ENCODE results near the gene TTC7B. TPM values are rescaled to one million over a fixed set of nuclear protein-coding genes. Genes with fewer than 3 reads are reported as not detected.

TTC7B gene
- total and polyA plus RNA-seq, 9 of the 15 experiments (the other 6 are each of a cell fraction or from before 2014, with no cell fraction given): 2.2 to 77.2 (median 36.7) TPM

DNA sequence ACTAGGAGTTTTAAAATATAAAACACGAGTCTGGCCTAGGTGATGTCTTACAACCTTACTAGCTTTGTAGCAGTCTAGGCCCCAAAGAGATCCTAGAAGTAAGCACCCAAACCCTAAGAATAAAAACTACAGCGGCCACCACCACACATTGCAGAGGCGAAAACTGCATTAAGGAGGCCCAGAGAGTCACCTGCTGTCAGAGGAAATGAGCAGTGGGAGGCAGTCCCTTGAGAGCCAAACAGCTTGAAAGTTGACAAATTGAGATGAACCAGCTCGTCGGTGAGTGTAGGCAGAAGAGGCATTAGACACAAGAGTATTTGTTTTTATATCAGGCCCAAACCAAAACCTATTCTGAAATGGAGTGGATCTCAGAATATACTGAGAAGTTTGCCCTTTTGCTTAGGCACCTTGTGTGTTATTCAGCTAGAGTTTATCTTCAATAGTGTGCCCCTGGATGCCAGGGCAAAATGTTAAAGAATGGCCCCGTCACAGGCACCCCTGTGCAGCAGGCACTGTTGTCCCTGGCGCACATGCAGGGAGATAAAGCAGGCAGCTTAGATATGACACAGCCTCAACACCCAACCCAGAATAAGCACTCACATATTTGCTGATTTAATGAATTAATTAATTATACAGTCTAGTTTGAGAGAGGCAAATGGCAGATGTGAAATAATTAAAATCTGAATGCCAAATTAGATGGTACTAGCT is 56.7 kb downstream of the TTC7B start:
- Histone ChIP-seq H3K27ac (ENCODE audit: extremely low read depth, low read depth, low read length) (no peak overlapping the region), H3K4me1 (replicated peaks in 1 of 2; ENCODE audit: control insufficient read depth in 2 of 2, insufficient read depth in 2 of 2, low read length in 2 of 2) (peaks cover 10 to 12% of the 10 kb centered on the region in 2 experiments; a peak in 4 of 5 replicates), H2AFZ (ENCODE audit: low read depth, low read length) (no peak overlapping the region), H3K9me3 (replicated peaks; ENCODE audit: control insufficient read depth, insufficient read depth, low read depth, low read length) (peaks cover 5% of the 10 kb centered on the region; the same call in 1 of the 2 replicates), H3K79me2 (ENCODE audit: control insufficient read depth, insufficient read depth, low read length) (peaks cover 7% of the 10 kb centered on the region; the same call in 2 of the 3 replicates), H3K36me3 (ENCODE audit: control insufficient read depth, insufficient read depth, low read length) (no peaks in the 10 kb centered on the region), H3K27me3 (ENCODE audit: control insufficient read depth in 2 of 2, insufficient read depth in 2 of 2, low read length in 2 of 2) (no peaks in the 10 kb centered on the region), H3K9ac (ENCODE audit: insufficient read depth in 1 of 2, low read depth in 2 of 2, low read length in 2 of 2) (no peak overlapping the region), H3K4me3 (no peak overlapping the region), H4K20me1 (replicated peaks; ENCODE audit: control insufficient read depth, insufficient read depth, low read length) (no peaks in the 10 kb centered on the region), H3K4me2 (ENCODE audit: insufficient read depth, low read length) (no peak overlapping the region), H3K9me1 (ENCODE audit: control insufficient read depth, insufficient read depth, low read length) (no peaks in the 10 kb centered on the region)
- FAIRE-seq: no peak
- no TSS peak for BruUV-seq (replicated peaks)
- DNase-seq (ENCODE audit: extremely low read depth in 1 of 4, low spot score in 3 of 4): no peak
- no peak for ATAC-seq
- ChIA-PET POLR2A (interaction anchor here (0.6 to 1.0 kb wide), 3 partner anchors 10 to 524 kb away, joined by 3 read pairs; no protein-coding TSS in a partner anchor), CTCF (ENCODE audit: low intra/inter-chr PET ratio) (no interaction called here)
- 87% methylated on average over 7 of the region's 7 CpGs for WGBS (ENCODE audit: insufficient coverage, low coverage, missing lambda C conversion rate)
- TF ChIP-seq ZNF780A (CRISPR knock-in tag; IDR thresholded peaks at IDR 0.05) (no peak), POLR3G (IDR thresholded peaks at IDR 0.05; ENCODE audit: extremely low read depth, insufficient read length, insufficient replicate concordance) (no peak), MAFG (tag; conservative IDR thresholded peaks at IDR 0.05) (no peak), ELF2 (CRISPR knock-in tag; IDR thresholded peaks at IDR 0.05) (no peak)
- TF ChIP-seq, protein P1, sequence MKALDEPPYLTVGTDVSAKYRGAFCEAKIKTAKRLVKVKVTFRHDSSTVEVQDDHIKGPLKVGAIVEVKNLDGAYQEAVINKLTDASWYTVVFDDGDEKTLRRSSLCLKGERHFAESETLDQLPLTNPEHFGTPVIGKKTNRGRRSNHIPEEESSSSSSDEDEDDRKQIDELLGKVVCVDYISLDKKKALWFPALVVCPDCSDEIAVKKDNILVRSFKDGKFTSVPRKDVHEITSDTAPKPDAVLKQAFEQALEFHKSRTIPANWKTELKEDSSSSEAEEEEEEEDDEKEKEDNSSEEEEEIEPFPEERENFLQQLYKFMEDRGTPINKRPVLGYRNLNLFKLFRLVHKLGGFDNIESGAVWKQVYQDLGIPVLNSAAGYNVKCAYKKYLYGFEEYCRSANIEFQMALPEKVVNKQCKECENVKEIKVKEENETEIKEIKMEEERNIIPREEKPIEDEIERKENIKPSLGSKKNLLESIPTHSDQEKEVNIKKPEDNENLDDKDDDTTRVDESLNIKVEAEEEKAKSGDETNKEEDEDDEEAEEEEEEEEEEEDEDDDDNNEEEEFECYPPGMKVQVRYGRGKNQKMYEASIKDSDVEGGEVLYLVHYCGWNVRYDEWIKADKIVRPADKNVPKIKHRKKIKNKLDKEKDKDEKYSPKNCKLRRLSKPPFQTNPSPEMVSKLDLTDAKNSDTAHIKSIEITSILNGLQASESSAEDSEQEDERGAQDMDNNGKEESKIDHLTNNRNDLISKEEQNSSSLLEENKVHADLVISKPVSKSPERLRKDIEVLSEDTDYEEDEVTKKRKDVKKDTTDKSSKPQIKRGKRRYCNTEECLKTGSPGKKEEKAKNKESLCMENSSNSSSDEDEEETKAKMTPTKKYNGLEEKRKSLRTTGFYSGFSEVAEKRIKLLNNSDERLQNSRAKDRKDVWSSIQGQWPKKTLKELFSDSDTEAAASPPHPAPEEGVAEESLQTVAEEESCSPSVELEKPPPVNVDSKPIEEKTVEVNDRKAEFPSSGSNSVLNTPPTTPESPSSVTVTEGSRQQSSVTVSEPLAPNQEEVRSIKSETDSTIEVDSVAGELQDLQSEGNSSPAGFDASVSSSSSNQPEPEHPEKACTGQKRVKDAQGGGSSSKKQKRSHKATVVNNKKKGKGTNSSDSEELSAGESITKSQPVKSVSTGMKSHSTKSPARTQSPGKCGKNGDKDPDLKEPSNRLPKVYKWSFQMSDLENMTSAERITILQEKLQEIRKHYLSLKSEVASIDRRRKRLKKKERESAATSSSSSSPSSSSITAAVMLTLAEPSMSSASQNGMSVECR (CRISPR knock-in tag; IDR thresholded peaks at IDR 0.05): no peak
- intact Hi-C loops (cut with micrococcal nuclease): loop anchor here (2.0 kb wide), 1 partner anchor 47 kb away; no protein-coding TSS in a partner anchor
- in situ Hi-C loops (cut with MboI): loop anchor here (5.0 kb wide), 1 partner anchor 63 kb away; no protein-coding TSS in a partner anchor

Data from K562 (cell line).